Fibroblast of pulmonary artery (primary cell): ENCODE measurements around the gene MACROD2.

ENCODE experiments used
- DNase-seq: peaks from one replicate; pipeline ENCODE4 v3.0.0-alpha.2; 2010; ENCODE audit warnings: low read depth
- H3K4me3 ChIP-seq: replicated peaks from 2 replicates; pipeline ENCODE4 v1.5.1; 2011; ENCODE audit warnings: low read depth, mild to moderate bottlenecking, control low read depth, low read length, moderate library complexity
- CTCF ChIP-seq: IDR thresholded peaks from 2 replicates; pipeline ENCODE4 v1.5.1; 2011; ENCODE audit warnings: mild to moderate bottlenecking, control low read depth, low read length, inconsistent platforms; ENCODE audit errors: missing control alignments

The MACROD2 gene

GRCh38 chr20:14826543-14827313 lies 831.4 kb downstream of the MACROD2 start:
- TF ChIP-seq CTCF: no peak
- no peak for DNase-seq
- no peak overlapping the region for H3K4me3 ChIP-seq

- TF ChIP-seq CTCF: no peak
- no peak for DNase-seq
These were observed 833.1 kb downstream of the MACROD2 start for GRCh38 chr20:14828459-14828858.

GRCh38 chr20:14829906-14830305 lies 834.6 kb downstream of the MACROD2 start:
- H3K4me3 ChIP-seq: no peak overlapping the region
- DNase-seq: no peak
- TF ChIP-seq CTCF: no peak

More at GRCh38 chr20:14828459-14828858, 833.1 kb downstream of the MACROD2 start:
- H3K4me3 ChIP-seq: no peak overlapping the region

- TF ChIP-seq CTCF: no peak
- DNase-seq: no peak
- no peak overlapping the region for H3K4me3 ChIP-seq
These were observed 835.1 kb downstream of the MACROD2 start for GRCh38 chr20:14830466-14830865.

GRCh38 chr20:14830899-14831298 lies 835.6 kb downstream of the MACROD2 start:
- no peak for TF ChIP-seq CTCF
- DNase-seq: no peak
- no peak overlapping the region for H3K4me3 ChIP-seq

- TF ChIP-seq CTCF: no peak
- no peak for DNase-seq
- H3K4me3 ChIP-seq: no peak overlapping the region
These were observed 837.3 kb downstream of the MACROD2 start for GRCh38 chr20:14832630-14833029.
